Esophagus squamous epithelium (tissue), 5 donors: ENCODE measurements around the gene PLCXD3. TPM values are rescaled to one million over a fixed set of nuclear protein-coding genes. Genes with fewer than 3 reads are reported as not detected.

Experiments
- DNase-seq: peaks from one replicate; lab custom pipeline; 2025; lab: John Stamatoyannopoulos, UW
- H3K27ac ChIP-seq, 4 donors: fragments of 200-600 bp; sonication (generic); one replicate each; pipeline ENCODE4 v1.5.1; 2016 to 2019; ENCODE audit warnings: mild to moderate bottlenecking in 1 of 4
- H3K27me3 ChIP-seq, 4 donors: fragments of 200-600 bp; sonication (generic); 1 replicate in 3 of 4; 2 replicates in 1 of 4; pipeline versions ENCODE4 v1.5.1 to v1.6.0; 2017 to 2021; ENCODE audit warnings: antibody characterized with exemption in 1 of 4
- H3K36me3 ChIP-seq, 3 donors: fragments of 200-600 bp; sonication (generic); one replicate each; pipeline ENCODE4 v1.5.1; 2016 to 2019
- H3K4me1 ChIP-seq, 3 donors: fragments of 200-600 bp; sonication (generic); one replicate each; pipeline ENCODE4 v1.5.1; 2017 to 2019
- H3K4me3 ChIP-seq, 4 donors: fragments of 200-600 bp; sonication (generic); 1 replicate in 3 of 4; 2 replicates in 1 of 4; pipeline ENCODE4 v1.5.1; 2016 to 2019; ENCODE audit warnings: mild to moderate bottlenecking in 2 of 4, moderate library complexity in 1 of 4
- H3K9me3 ChIP-seq, 3 donors: fragments of 200-600 bp; sonication (generic); one replicate each; pipeline ENCODE4 v1.5.1; 2016 to 2019
- POLR2A ChIP-seq, 4 donors: fragments of 450-650 bp; IDR thresholded peaks; one replicate each; pipeline ENCODE4 v1.6.1; 2017; ENCODE audit warnings: antibody characterized with exemption in 4 of 4, mild to moderate bottlenecking in 4 of 4, moderate library complexity in 3 of 4
- whole genome bisulfite sequencing, 2 donors: methylation state at CpG; one replicate each; pipeline ENCODE4 v1.1.5; 2018; 5-methylcytosine and 5-hydroxymethylcytosine counted together
- intact Hi-C: fragments of 100-400 bp; cut with DNase I; formaldehyde crosslinking; loops from one replicate; pipeline ENCODE4 v1.15.0; 2022
- total RNA-seq, 4 donors: library from RNA; depleted of rRNA; stranded (reverse); fragments of >200 nt; gene quantifications; one replicate each; pipeline ENCODE4 v1.1.0, GENCODE V29; 2016
- TF ChIP-seq, protein P1 (sequence below), 6 experiments: fragments of 450-650 bp in 4 of 6; fragments of 200-600 bp in 2 of 6; sonication (generic) in 2 of 6; IDR thresholded peaks; one replicate each; pipeline ENCODE4 v1.5.1; 2016 to 2019; ENCODE audit warnings: antibody characterized with exemption in 6 of 6, mild to moderate bottlenecking in 4 of 6, moderate library complexity in 4 of 6
- donor health status: DM: yes; HTN: yes; CAD: no.

The PLCXD3 gene
- total RNA-seq, 4 donors from 2014 or later: 0.13 to 1.5 (median 0.94) TPM; not detected in 1

DNA sequence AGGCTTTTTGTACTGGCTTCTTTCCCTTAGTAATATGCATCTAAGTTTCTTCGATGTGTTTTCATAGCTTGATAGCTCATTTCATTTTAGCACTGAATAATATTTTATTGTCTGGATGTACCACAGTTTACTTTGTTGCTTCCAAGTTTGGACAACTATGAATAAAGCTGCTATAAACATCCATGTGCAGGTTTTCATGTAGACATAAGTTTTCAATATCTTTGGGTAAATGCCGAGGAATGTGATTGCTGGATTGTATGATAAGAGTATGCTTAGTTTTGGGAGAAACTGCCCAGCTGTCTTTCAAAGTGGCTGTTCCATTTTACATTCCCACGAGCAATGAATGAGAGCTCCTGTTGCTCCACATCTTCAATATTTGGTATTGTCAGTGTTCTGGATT is 84.7 kb downstream of the PLCXD3 start:
- WGBS, 2 donors: 60 to 63% methylated on average over 3 of the region's 3 CpGs
- H3K4me1 ChIP-seq: no peaks in the 10 kb centered on the region
- H3K27me3 ChIP-seq: no peaks in the 10 kb centered on the region
- TF ChIP-seq, protein P1, sequence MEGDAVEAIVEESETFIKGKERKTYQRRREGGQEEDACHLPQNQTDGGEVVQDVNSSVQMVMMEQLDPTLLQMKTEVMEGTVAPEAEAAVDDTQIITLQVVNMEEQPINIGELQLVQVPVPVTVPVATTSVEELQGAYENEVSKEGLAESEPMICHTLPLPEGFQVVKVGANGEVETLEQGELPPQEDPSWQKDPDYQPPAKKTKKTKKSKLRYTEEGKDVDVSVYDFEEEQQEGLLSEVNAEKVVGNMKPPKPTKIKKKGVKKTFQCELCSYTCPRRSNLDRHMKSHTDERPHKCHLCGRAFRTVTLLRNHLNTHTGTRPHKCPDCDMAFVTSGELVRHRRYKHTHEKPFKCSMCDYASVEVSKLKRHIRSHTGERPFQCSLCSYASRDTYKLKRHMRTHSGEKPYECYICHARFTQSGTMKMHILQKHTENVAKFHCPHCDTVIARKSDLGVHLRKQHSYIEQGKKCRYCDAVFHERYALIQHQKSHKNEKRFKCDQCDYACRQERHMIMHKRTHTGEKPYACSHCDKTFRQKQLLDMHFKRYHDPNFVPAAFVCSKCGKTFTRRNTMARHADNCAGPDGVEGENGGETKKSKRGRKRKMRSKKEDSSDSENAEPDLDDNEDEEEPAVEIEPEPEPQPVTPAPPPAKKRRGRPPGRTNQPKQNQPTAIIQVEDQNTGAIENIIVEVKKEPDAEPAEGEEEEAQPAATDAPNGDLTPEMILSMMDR (IDR thresholded peaks at IDR 0.05): no peak
- TF ChIP-seq POLR2A (IDR thresholded peaks at IDR 0.05): no peak
- H3K9me3 ChIP-seq: no peaks in the 10 kb centered on the region
- H3K4me3 ChIP-seq: no peak overlapping the region
- intact Hi-C loops: no loop called here
- no peak for DNase-seq
- no peak overlapping the region for H3K27ac ChIP-seq
- no peaks in the 10 kb centered on the region for H3K36me3 ChIP-seq

DNA sequence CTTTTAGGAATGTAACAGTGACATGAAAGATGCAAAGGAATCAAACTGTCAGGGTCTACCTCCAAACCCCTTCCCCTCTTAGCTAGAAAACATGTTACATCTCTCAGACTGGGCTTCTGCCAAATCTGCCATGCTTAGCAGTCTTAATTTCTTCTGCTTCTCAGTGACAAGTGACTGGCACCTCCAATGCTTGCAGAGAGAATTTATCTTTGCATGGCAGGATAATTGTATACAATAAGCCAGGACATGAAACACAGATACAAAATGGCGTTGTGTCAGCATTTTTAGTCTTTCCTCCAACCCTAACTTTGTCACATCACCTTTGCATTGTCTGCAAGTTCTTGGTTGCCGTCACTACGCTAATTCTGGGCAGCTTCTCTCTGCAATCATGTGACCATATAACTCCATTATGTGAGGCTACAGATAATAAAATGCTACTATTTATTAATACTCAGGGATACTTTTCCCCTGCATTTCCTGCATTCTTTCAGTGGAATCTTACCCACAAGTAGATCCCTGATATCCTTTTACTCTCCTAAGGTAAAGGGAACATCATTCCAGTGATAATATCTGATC is 89.8 kb downstream of the PLCXD3 start:
- Histone ChIP-seq H3K4me3 (no peak overlapping the region), H3K27ac (no peak overlapping the region), H3K27me3 (no peaks in the 10 kb centered on the region), H3K9me3 (no peaks in the 10 kb centered on the region), H3K36me3 (no peaks in the 10 kb centered on the region), H3K4me1 (no peaks in the 10 kb centered on the region)
- intact Hi-C loops: no loop called here
- 77 to 81% methylated on average over 3 of the region's 3 CpGs for WGBS, 2 donors
- no peak for DNase-seq
- TF ChIP-seq, protein P1 (IDR thresholded peaks at IDR 0.05): no peak

DNA sequence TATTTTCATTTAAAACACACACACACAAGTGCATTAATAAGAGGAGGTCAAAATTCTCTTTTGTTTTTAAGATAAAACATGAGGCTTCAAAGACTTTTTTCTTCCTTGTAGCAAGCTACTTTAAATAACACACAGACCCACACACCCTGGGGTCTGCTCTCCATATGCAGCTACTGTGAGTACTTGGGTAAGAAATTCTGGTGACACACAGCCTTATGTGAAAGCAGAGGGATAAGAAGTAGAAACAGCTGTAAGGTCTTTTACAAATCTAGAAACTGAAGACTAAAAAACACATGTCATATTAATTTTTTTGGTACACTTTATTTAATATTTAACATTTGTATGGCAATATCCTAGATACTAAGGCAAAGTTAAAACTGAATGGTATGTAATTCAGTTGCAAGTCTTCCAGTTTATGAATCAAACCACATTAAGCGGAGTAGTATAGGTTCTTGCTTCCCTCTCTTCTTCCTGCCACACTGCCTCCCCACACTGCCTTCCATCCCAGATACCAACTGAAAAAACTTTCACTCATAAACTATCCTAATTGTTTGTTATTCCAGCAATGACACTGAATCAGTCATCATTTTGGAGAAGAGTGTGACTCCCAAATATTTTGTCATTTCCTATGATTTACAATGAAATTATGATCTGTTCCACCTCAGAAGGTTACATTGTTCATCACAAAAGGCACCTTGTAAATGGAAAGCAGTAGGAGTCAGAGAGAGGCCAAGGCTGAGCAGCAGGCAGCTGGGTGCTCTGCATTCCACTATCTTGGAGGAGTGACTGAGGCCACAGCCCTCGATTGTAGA is 92.0 kb downstream of the PLCXD3 start:
- 41 to 43% methylated on average over 2 of the region's 2 CpGs for WGBS, 2 donors
- H3K4me1 ChIP-seq: no peaks in the 10 kb centered on the region
- H3K4me3 ChIP-seq: no peak overlapping the region
- H3K27ac ChIP-seq: no peak overlapping the region
- DNase-seq: no peak
- TF ChIP-seq, protein P1 (IDR thresholded peaks at IDR 0.05): no peak
- no peak for TF ChIP-seq POLR2A (IDR thresholded peaks at IDR 0.05)
- no peaks in the 10 kb centered on the region for H3K9me3 ChIP-seq
- no peaks in the 10 kb centered on the region for H3K36me3 ChIP-seq
- intact Hi-C loops: no loop called here
- no peaks in the 10 kb centered on the region for H3K27me3 ChIP-seq

DNA sequence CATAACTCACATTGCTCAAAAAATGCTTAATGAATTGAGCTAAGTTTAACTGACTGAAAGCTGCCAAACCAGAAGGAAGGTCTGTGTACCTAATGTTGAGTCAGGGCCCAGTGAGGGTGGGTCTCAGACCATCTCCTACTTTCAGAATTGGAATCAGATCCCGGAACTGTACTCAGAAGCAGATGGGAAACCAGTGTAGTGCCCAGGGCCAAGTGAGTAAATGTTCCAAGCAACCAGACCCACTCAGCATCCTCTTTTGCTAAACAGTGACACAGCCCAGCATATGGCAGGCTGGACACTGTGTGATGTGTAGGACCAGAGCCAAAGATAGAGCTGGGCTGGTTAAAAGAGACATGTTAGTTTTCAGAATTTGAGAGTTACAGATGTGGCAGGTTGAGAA is 94.1 kb downstream of the PLCXD3 start:
- intact Hi-C loops: no loop called here
- H3K36me3 ChIP-seq: no peaks in the 10 kb centered on the region
- H3K4me3 ChIP-seq: no peak overlapping the region
- no peaks in the 10 kb centered on the region for H3K27me3 ChIP-seq
- H3K4me1 ChIP-seq: no peaks in the 10 kb centered on the region
- no peak for DNase-seq
- WGBS, 2 donors: 83 to 100% methylated on average over 1 of the region's 1 CpG
- no peak overlapping the region for H3K27ac ChIP-seq
- no peaks in the 10 kb centered on the region for H3K9me3 ChIP-seq
- TF ChIP-seq POLR2A (IDR thresholded peaks at IDR 0.05): no peak
- TF ChIP-seq, protein P1 (IDR thresholded peaks at IDR 0.05): no peak

- intact Hi-C loops: no loop called here
- 25 to 36% methylated on average over 1 of the region's 1 CpG for WGBS, 2 donors
- no peak for TF ChIP-seq POLR2A (IDR thresholded peaks at IDR 0.05)
- TF ChIP-seq, protein P1 (IDR thresholded peaks at IDR 0.05): no peak
Measured at GRCh38 chr5:41415242-41415641, 95.2 kb downstream of the PLCXD3 start.

More at GRCh38 chr5:41415242-41415641, 95.2 kb downstream of the PLCXD3 start:
- DNase-seq: no peak
- no peaks in the 10 kb centered on the region for H3K36me3 ChIP-seq
- H3K9me3 ChIP-seq: no peaks in the 10 kb centered on the region
- no peak overlapping the region for H3K27ac ChIP-seq
- no peaks in the 10 kb centered on the region for H3K4me1 ChIP-seq
- H3K27me3 ChIP-seq: no peaks in the 10 kb centered on the region
- no peak overlapping the region for H3K4me3 ChIP-seq
